GM12878 (cell line): ENCODE measurements around the gene SLC12A2. TPM values are rescaled to one million over a fixed set of nuclear protein-coding genes. Genes with fewer than 3 reads are reported as not detected.

ENCODE experiments used
- ATAC-seq: fragments of 200-7000 bp; cut with Tn5 transposase; 3 replicates; pipeline ENCODE4 v1.9.1; 2020; ENCODE audit warnings: mild to moderate bottlenecking, moderate library complexity
- BruUV-seq: library from RNA; stranded (reverse); fragments of 400-500 nt; replicated peaks from 2 replicates; lab custom pipeline; 2021; lab: Mats Ljungman, UMichigan
- CTCF ChIA-PET: fragments of 300-600 bp; sonication (Branson Sonifier 250); formaldehyde crosslinking; extraction: SDS; loops from one replicate; lab custom pipeline; 2021; ENCODE audit warnings: inconsistent platforms; lab: Yijun Ruan, JAX
- POLR2A ChIA-PET: fragments of 350-600 bp; formaldehyde crosslinking; extraction: SDS; loops from one replicate; lab custom pipeline; 2021; ENCODE audit warnings: inconsistent platforms; lab: Charles Lee
- RAD21 ChIA-PET: fragments of 300-600 bp; sonication (Branson Sonifier 250); formaldehyde crosslinking; loops from one replicate; lab custom pipeline; 2023; ENCODE audit warnings: antibody characterized with exemption; ENCODE audit not compliant: unreplicated experiment; lab: Charles Lee
- SMC1A ChIA-PET: fragments of 300-600 bp; sonication (Branson Sonifier 250); formaldehyde crosslinking; loops from one replicate; lab custom pipeline; 2023; ENCODE audit not compliant: unreplicated experiment, uncharacterized antibody; lab: Charles Lee
- DNase-seq: peaks from one replicate; pipeline ENCODE4 v3.0.0-alpha.2; 2011; ENCODE audit warnings: low read depth, low spot score
- FAIRE-seq: peaks from 3 replicates; lab custom pipeline; 2011; peaks lifted over from hg19 to GRCh38; lab: Jason Lieb, UNC
- H2AFZ ChIP-seq: 2 replicates; pipeline ENCODE4 v1.6.0; 2011; ENCODE audit warnings: low read depth, low read length, control low read depth; ENCODE audit not compliant: control insufficient read depth
- H3K27ac ChIP-seq: 2 replicates; pipeline ENCODE4 v1.5.1; 2011; ENCODE audit warnings: control low read depth; ENCODE audit not compliant: control insufficient read depth, insufficient read depth
- H3K27me3 ChIP-seq, 2 experiments: replicated peaks in 1 of 2; 2 replicates each; pipeline versions ENCODE4 v1.6.0 to v1.6.1; 2011; ENCODE audit warnings: low read length in 1 of 2; ENCODE audit not compliant: control insufficient read depth in 2 of 2, insufficient read depth in 2 of 2
- H3K36me3 ChIP-seq, 2 experiments: 2 replicates each; pipeline ENCODE4 v1.5.1; 2011; ENCODE audit warnings: low read length in 1 of 2; ENCODE audit not compliant: control insufficient read depth in 2 of 2, insufficient read depth in 2 of 2
- H3K4me1 ChIP-seq: 2 replicates; pipeline ENCODE4 v1.6.1; 2011; ENCODE audit warnings: mild to moderate bottlenecking, low read length, moderate library complexity, mixed read lengths; ENCODE audit not compliant: control insufficient read depth, insufficient read depth
- H3K4me2 ChIP-seq: 2 replicates; pipeline ENCODE4 v1.6.0; 2011; ENCODE audit warnings: control low read depth; ENCODE audit not compliant: control insufficient read depth, insufficient read depth
- H3K4me3 ChIP-seq: fragments of 200-600 bp; sonication (generic); 2 replicates; pipeline ENCODE4 v1.5.1; 2016
- H3K79me2 ChIP-seq: 2 replicates; pipeline ENCODE4 v1.6.0; 2011; ENCODE audit warnings: low read length; ENCODE audit not compliant: control insufficient read depth, insufficient read depth
- H3K9ac ChIP-seq: 2 replicates; pipeline ENCODE4 v1.8.0; 2011; ENCODE audit warnings: low read length, control low read depth, mixed read lengths; ENCODE audit not compliant: control insufficient read depth, insufficient read depth
- H3K9me3 ChIP-seq: replicated peaks from 3 replicates; pipeline ENCODE4 v1.5.1; 2011; ENCODE audit warnings: mild to moderate bottlenecking, low read length; ENCODE audit not compliant: control insufficient read depth, insufficient read depth
- H4K20me1 ChIP-seq: 2 replicates; pipeline ENCODE4 v1.6.0; 2011; ENCODE audit not compliant: control insufficient read depth, insufficient read depth
- BMI1 ChIP-seq: fragments of 450-650 bp; IDR thresholded peaks from 2 replicates; pipeline ENCODE4 v1.6.1; 2016; ENCODE audit warnings: mild to moderate bottlenecking, moderate library complexity, borderline replicate concordance
- CEBPZ ChIP-seq: fragments of 150-350 bp; IDR thresholded peaks from 2 replicates; pipeline ENCODE4 v1.6.1; 2016; ENCODE audit warnings: low read depth, low read length
- POU2F2 ChIP-seq: IDR thresholded peaks from 3 replicates; pipeline ENCODE4 v1.6.1; 2011; ENCODE audit warnings: low read depth, mild to moderate bottlenecking, low read length, borderline replicate concordance
- TCF7 ChIP-seq: IDR thresholded peaks from 2 replicates; pipeline ENCODE4 v1.6.1; 2014; ENCODE audit warnings: antibody characterized with exemption, borderline replicate concordance
- ZBED1 ChIP-seq: IDR thresholded peaks from 2 replicates; pipeline ENCODE4 v1.6.1; 2016; ENCODE audit warnings: borderline replicate concordance
- WGBS: methylation state at CpG from one replicate; pipeline ENCODE4 v1.1.6; 2016; ENCODE audit warnings: low lambda C conversion rate; ENCODE audit not compliant: insufficient replicate concordance, insufficient coverage; ENCODE audit errors: missing lambda C conversion rate; 5-methylcytosine and 5-hydroxymethylcytosine counted together
- in situ Hi-C: fragments of 300-500 bp; cut with MboI; formaldehyde crosslinking; loops from 9 replicates; pipeline ENCODE4 v1.14.3; 2018; ENCODE audit warnings: mixed read lengths
- intact Hi-C: fragments of 100-400 bp; cut with micrococcal nuclease; formaldehyde crosslinking; loops from one replicate; pipeline ENCODE4 v1.14.2; 2022; ENCODE audit not compliant: unreplicated experiment
- polyA plus RNA-seq, 11 experiments: library from polyadenylated mRNA; depleted of rRNA in 4 of 11; unstranded in 6 of 11; stranded (reverse) in 5 of 11; fragments of >200 nt; fragmentation: Nextera tagmentation in 4 of 11; fragmentation: Illumina TruSeq in 1 of 11; extraction: Ambion mirVana in 4 of 11; extraction: Trizol in 1 of 11; gene quantifications; 1 replicate in 1 of 11; 2 replicates in 10 of 11; pipeline versions ENCODE4 v1.2.1 to v1.2.3, GENCODE V29; 2011 to 2016; ENCODE audit warnings: inconsistent platforms in 2 of 11, missing spikeins in 2 of 11, low read depth in 1 of 11
- total RNA-seq, 4 experiments: library from RNA; depleted of rRNA in 3 of 4; stranded (reverse); fragments of >200 nt in 3 of 4; fragmentation: Illumina TruSeq in 1 of 4; extraction: Trizol in 1 of 4; gene quantifications; 2 replicates each; pipeline versions ENCODE4 v1.2.1 to v1.2.3, GENCODE V29; 2013 to 2021

SLC12A2 gene
- total and polyA plus RNA-seq, 10 of the 15 experiments (the other 5 are each of a cell fraction or from before 2014, with no cell fraction given): 5.1 to 21.8 (median 10.5) TPM

- TF ChIP-seq CEBPZ (no peak), ZBED1 (no peak)
Measured at GRCh38 chr5:128216860-128217531, 133.4 kb downstream of the SLC12A2 start (continued).

GRCh38 chr5:128220841-128221240, 137.3 kb downstream of the SLC12A2 start:
- Histone ChIP-seq H3K9me3 (no peaks in the 10 kb centered on the region), H3K36me3 (no peaks in the 10 kb centered on the region), H3K4me1 (no peaks in the 10 kb centered on the region)
- SMC1A ChIA-PET: no interaction called here
- no TSS peak for BruUV-seq
- TF ChIP-seq TCF7 (0 out of 2 replicates have a peak, but pooled peaks have one; percentile 22), POU2F2 (no peak), BMI1 (no peak)
- TF ChIP-seq, all 136 proteins: peak for 1
- 21% methylated on average over 2 of the region's 2 CpGs for WGBS
- H3K9ac ChIP-seq: no peak overlapping the region
- no peak overlapping the region for H3K4me2 ChIP-seq
- DNase-seq: no peak
- no peak for FAIRE-seq
- ChIA-PET RAD21 (no interaction called here), POLR2A (no interaction called here), CTCF (interaction anchor here (1.9 kb wide), 1 partner anchor 50 kb away, joined by 5 read pairs; no protein-coding TSS in a partner anchor)
- H4K20me1 ChIP-seq: no peaks in the 10 kb centered on the region
- ATAC-seq: no peak
- intact Hi-C loops (no loop called here), in situ Hi-C loops (loop anchor here (25.0 kb wide), 1 partner anchor 1541 kb away; no protein-coding TSS in a partner anchor)
- H3K79me2 ChIP-seq: no peaks in the 10 kb centered on the region
- H3K27ac ChIP-seq: no peak overlapping the region
- H2AFZ ChIP-seq: no peak overlapping the region
- H3K27me3 ChIP-seq: no peaks in the 10 kb centered on the region
- H3K4me3 ChIP-seq: no peak overlapping the region
